COLO668 (cell line): ENCODE results near the gene ADAMTS12.

Experiments used
- DNase-seq: peaks from one replicate; lab custom pipeline; 2025; ENCODE audit not compliant: unreplicated experiment; lab: John Stamatoyannopoulos, UW

Gene ADAMTS12

GRCh38 chr5:33843579-33843978, 48.2 kb downstream of the ADAMTS12 start:
- DNase-seq, result no peak

DNA sequence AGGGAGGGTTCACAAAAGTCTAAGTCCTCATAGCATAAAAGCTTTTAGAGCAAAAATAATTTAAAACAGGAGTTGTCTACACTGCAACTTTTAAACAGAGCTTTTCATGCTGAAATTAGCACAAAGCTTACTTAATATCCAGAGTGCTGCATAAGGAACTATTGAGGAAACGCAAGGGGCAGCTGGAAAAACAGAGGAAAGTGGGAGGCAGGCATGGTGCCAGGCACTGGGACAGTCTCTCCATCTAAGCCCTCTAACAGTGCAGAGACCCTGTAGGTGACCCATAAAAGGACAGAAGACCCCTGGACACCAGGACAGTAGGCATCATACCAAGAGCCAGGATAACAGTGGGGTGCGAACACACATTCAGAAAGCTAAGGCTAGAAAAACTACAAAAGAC, 49.3 kb downstream of the ADAMTS12 start:
- no peak for DNase-seq

DNA sequence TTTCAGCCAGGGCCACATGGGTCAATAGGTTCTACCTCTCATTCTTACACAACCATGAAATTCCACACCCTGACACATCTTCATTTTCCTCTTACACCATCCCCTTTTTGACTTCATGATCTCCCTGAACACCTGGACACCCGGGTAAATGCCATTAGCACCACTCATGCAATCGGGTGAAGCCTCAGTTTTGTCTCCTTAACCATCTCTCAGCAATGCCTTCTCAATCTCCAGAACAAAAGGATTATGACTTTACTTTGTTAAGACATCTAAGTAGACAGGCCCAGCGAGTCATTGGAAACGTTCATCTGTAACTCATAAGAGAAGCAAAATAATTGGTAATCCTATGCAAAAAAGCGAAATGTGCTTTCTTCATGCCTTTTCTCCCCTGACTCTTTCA, 49.9 kb downstream of the ADAMTS12 start:
- DNase-seq, result no peak

DNA sequence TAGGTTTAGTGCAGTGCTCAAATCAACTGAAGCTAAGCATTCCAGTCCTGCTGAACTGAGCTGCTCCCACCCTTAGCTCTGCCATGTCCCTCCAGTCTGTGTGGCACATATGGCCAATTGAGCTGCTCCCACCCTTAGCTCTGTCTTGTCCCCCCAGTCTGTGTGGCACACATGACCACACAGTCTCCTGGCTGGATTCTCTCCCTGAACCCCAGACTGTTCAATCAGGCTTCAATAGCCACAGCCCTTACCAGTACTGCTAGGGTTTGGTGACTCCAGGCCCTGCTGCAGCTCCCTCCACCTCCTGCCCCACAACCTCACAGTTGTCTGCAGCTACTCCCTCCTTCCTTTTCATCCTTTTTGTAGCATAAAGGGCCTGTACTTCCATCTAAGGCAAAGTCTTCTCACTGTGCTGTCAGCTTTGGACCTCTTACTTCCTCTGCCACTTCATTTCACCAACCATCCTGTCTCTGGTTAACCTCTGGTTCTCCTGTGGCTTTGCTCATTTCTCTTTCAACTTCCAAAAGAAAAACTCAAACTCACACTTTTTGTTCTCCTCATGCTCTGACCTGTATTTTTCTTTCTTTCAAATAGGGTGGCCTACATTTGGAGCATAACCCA, 50.8 kb downstream of the ADAMTS12 start:
- DNase-seq, result no peak

- no peak for DNase-seq
These were observed 54.5 kb downstream of the ADAMTS12 start for GRCh38 chr5:33837301-33837700.

- no peak for DNase-seq
These were observed 57.5 kb downstream of the ADAMTS12 start for GRCh38 chr5:33834334-33834733.

GRCh38 chr5:33833237-33833575, 58.6 kb downstream of the ADAMTS12 start:
- no peak for DNase-seq

DNA sequence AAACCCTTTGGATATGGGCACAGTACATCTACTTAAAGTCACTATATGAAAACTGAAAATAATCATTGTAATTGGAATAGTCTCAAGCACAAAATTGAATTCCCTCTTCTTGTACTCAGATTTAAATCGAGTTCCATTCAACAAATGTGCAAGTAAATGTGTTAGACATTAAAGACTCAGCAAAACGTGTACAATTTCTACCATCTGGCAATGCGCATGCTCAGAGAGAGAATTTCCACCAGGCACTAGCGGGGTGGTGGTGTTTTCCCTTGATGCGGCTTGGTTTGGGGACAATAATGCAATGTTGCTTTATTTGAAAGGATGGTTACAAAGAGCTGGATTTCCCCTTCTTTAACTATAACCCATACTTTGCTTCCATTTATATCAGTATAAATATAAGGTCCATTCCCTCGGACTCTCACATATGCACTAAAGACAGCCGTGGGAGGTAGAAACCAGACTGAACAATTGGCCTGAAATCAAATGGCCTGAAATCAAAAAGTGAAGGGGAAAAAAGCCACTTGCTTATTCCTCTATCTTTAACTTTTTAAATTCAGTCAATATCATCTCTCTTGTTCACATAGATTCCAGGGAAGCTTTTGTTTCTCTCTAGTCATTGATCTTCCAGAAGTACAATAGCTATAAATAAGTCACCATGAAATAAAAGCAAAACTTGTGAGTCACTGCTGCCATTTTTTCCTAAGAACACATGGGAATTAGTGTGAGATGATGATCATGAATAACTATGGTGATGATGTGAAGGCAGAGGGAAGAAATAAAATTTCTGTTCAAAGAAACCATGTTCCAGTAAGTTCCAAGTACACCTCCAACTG, 59.2 kb downstream of the ADAMTS12 start:
- DNase-seq, result no peak

GRCh38 chr5:33831041-33831440, 60.7 kb downstream of the ADAMTS12 start:
- no peak for DNase-seq

DNA sequence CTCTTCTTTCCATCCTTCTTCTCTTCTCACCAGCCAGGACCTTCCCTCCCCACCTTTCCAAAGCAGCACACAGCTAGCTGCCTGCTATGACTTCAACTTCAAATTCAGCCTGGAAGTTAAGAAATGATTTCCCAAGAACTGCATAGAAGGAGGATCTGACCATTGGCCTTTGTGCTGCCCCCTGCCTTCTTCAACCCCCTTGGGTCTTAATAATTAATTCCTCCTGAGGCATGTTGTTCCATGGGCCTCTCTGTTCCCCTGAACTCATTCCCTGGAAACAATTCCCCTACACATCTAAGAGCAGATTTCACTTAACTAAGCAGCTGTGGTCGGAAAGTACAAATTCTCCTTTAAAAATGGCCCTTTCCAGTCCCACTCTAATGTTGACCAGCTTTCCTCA, 62.4 kb downstream of the ADAMTS12 start:
- DNase-seq, result no peak

DNA sequence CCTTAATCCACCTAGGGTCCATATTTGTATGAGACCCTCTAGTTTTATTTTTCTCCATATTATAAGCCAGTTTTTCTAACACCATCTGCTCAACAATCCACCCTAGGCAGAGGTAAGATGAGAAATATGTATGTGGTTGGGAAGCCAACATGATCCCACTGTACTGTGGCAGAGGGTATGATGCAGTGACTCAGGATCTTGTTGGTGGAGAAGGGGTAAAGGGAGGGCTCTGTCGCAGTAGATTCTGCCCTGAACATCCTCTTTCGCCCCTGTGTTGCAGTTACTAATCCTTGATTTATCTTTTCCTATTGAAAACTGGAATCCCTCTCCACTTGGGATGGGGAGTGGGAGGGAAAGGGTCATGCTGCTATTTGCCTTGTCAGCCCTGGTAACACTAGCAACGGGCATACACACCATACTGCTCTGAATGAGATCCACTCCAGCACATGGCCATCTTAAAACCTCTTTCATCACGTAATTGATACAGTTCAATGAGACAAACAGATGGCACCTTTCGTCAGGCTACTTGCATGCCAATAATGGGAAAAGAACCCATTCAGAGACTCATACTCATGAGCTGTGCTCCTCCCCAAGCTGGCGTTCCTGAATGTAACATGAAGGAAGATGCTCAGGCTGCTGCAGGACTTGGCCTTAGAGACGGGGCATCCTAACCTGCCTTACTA, 63.0 kb downstream of the ADAMTS12 start:
- no peak for DNase-seq

- no peak for DNase-seq
These were observed 63.9 kb downstream of the ADAMTS12 start for GRCh38 chr5:33827885-33828284.

DNA sequence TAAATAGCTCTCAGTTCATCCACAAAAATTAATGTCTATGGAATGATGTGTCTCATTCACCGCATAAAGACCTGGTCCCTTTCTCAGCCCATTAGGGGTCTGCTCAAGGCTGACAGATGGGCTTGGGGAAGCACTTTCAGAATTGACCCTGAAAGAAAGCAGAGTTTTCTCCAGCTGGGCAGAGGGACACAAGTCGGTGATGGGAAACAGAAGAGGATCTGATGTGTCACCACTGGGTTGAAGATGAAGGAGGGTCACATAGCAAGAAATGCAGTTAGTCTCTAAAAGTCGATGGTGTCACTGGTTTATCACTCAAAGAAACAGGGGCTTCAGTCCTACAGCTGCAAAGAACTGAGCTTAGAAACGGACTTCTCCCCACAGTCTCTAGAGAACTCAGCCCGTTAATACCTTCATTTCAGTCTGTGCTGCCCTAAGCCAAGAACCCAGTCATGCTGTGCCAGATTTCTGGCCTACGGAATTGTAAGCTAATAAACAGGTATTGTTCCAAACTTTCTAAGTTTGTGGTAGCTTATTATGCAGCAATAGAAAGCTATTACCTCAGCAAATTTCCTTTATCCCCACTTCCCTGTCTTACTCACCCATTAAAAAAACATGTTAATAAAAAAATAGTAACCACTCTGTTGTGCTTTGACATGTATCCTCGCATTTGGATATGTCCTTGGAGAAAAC, 64.6 kb downstream of the ADAMTS12 start:
- DNase-seq, result no peak

GRCh38 chr5:33824516-33825195, 67.1 kb downstream of the ADAMTS12 start:
- DNase-seq, result no peak

DNA sequence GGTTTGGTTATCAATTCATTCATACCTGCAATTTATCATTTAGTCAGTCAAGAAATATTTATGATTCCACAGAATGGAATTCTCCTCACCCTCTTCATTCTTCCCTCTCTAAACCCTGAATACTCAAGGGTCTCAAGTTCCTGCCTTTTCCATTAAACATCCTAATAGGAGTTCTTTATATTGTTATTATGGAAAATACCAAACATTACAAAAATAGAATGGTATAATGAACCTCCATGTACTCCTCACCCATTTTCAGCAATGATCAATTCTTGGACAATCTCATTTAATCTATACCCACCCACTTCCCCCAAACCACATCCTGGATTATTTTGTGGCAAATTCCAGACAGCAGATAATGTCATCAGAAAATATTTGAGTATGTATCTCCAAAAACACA, 74.5 kb downstream of the ADAMTS12 start:
- DNase-seq, result no peak

GRCh38 chr5:33816791-33817190, 75.0 kb downstream of the ADAMTS12 start:
- no peak for DNase-seq

DNA sequence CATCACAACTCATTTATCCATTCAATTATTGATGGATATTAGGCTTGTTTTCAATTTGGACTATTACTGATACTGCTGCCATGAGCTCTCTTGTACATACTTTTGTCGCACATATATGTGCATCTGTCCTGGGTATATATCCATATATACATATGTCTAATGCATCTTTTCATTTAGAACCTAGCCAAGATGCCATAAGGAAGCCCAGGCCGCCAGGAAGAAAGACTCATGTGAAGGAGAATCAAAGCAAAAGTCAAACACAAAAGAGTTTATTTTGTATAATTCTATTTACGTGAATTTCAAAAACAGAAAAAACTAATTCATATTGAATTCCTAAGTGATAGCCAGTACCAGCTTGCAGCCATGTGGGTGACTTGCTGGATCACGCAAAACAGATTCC, 79.0 kb downstream of the ADAMTS12 start:
- no peak for DNase-seq

- no peak for DNase-seq
These were observed 81.2 kb downstream of the ADAMTS12 start for GRCh38 chr5:33810491-33811120.

GRCh38 chr5:33809936-33810335, 81.9 kb downstream of the ADAMTS12 start:
- no peak for DNase-seq

GRCh38 chr5:33808699-33809098, 83.1 kb downstream of the ADAMTS12 start:
- no peak for DNase-seq

- no peak for DNase-seq
These were observed 84.0 kb downstream of the ADAMTS12 start for GRCh38 chr5:33807771-33808170.
